Activated B cell treated with CpG ODN at 0.5 μM for 24 hours (primary cell): ENCODE measurements around the gene NARF. TPM values are rescaled to one million over a fixed set of nuclear protein-coding genes. Genes with fewer than 3 reads are reported as not detected.

Experiments
- ATAC-seq: fragments of 200-7000 bp; cut with Tn5 transposase; one replicate; pipeline ENCODE4 v1.10.0; 2021; ENCODE audit warnings: low read depth, mild to moderate bottlenecking, moderate library complexity
- CTCF ChIA-PET: fragments of 350-600 bp; sonication (Branson Sonifier 250); formaldehyde crosslinking; loops from one replicate; lab custom pipeline; 2021; ENCODE audit warnings: antibody characterized with exemption; lab: Charles Lee
- POLR2A ChIA-PET: fragments of 350-600 bp; sonication (Branson Sonifier 250); formaldehyde crosslinking; loops from one replicate; lab custom pipeline; 2021; ENCODE audit warnings: antibody characterized with exemption; lab: Charles Lee
- DNase-seq: peaks from one replicate; pipeline ENCODE4 v3.0.0; 2022
- H3K27ac Mint-ChIP-seq: one replicate; pipeline ENCODE4 v1.8.0; 2020; ENCODE audit warnings: mixed read lengths
- H3K27me3 Mint-ChIP-seq: one replicate; pipeline ENCODE4 v1.8.0; 2021; ENCODE audit warnings: mixed read lengths
- H3K36me3 Mint-ChIP-seq: one replicate; pipeline ENCODE4 v1.8.0; 2021; ENCODE audit warnings: low read depth, mixed read lengths
- H3K4me1 Mint-ChIP-seq: one replicate; pipeline ENCODE4 v1.8.0; 2021; ENCODE audit warnings: mixed read lengths
- H3K4me3 Mint-ChIP-seq: one replicate; pipeline ENCODE4 v1.8.0; 2020; ENCODE audit warnings: mild to moderate bottlenecking, mixed read lengths
- H3K9me3 Mint-ChIP-seq: one replicate; pipeline ENCODE4 v1.8.0; 2020; ENCODE audit warnings: mixed read lengths
- intact Hi-C: fragments of 100-400 bp; cut with micrococcal nuclease; formaldehyde crosslinking; loops from one replicate; pipeline ENCODE4 v1.15.1; 2024
- total RNA-seq: library from RNA; stranded (reverse); gene quantifications from 2 replicates; pipeline ENCODE4 v1.2.3, GENCODE V29; 2022
- TF ChIP-seq, protein P1 (sequence below): fragments of 200-600 bp; IDR thresholded peaks from one replicate; pipeline ENCODE4 v1.8.0; 2022; ENCODE audit warnings: antibody characterized with exemption, mild to moderate bottlenecking

NARF gene
- total RNA-seq, 1 donor from 2014 or later = 81.9 TPM

DNA sequence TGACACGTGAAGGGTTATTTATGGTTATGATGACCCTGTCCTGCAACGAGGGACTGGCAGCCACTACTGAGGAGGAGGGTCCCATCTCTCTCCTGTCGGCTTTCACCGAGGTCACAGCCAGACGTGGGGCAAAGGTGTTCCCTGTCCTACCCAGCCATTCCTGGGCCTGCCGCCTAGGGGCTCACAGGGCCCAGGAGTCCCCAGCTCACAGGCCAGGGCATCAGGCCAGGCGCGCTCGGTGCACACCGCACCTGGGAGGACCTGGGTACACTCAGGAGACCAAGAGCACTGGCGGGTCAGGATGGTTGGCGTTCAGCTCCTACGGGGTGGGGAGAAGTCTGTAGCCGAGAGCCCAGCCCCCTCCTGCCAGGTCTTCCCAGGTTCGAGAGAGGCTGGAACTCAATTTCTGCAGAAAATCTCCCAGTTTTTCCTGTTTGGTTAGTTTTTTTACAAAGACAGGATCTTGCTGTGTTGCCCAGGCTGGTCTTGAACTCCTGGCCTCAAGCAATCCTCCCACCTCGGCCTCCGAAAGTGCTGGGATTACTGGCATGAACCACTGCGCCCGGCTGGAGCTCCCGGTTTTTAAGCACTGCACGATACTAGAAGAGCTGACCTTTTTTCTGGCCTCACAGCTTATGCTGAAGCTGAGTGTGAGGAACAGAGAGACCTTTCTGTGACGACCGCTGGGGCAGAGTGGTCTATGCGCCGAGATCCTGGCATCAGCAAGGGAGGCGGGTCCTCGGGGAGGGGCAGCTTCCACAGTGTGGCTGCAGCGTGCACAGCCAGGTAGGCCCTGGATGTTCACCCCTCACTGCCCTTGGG lies 15.7 kb upstream of the NARF start:
- Mint-ChIP-seq H3K9me3 (no peaks in the 10 kb centered on the region), H3K4me3 (no peak overlapping the region), H3K27me3 (no peaks in the 10 kb centered on the region), H3K4me1 (peaks cover 63% of the 10 kb centered on the region), H3K27ac (peak overlapping the region; percentile 65), H3K36me3 (peaks cover 56% of the 10 kb centered on the region)
- ChIA-PET POLR2A (interaction anchor here (0.6 to 10.6 kb wide), 7 partner anchors 6 to 150 kb away, joined by 3 to 130 read pairs (median 4); partner anchors contain the start of gene CYBC1), CTCF (no interaction called here)
- no peak for DNase-seq
- TF ChIP-seq, protein P1, sequence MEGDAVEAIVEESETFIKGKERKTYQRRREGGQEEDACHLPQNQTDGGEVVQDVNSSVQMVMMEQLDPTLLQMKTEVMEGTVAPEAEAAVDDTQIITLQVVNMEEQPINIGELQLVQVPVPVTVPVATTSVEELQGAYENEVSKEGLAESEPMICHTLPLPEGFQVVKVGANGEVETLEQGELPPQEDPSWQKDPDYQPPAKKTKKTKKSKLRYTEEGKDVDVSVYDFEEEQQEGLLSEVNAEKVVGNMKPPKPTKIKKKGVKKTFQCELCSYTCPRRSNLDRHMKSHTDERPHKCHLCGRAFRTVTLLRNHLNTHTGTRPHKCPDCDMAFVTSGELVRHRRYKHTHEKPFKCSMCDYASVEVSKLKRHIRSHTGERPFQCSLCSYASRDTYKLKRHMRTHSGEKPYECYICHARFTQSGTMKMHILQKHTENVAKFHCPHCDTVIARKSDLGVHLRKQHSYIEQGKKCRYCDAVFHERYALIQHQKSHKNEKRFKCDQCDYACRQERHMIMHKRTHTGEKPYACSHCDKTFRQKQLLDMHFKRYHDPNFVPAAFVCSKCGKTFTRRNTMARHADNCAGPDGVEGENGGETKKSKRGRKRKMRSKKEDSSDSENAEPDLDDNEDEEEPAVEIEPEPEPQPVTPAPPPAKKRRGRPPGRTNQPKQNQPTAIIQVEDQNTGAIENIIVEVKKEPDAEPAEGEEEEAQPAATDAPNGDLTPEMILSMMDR = no peak
- intact Hi-C loops = no loop called here
- ATAC-seq = no peak

DNA sequence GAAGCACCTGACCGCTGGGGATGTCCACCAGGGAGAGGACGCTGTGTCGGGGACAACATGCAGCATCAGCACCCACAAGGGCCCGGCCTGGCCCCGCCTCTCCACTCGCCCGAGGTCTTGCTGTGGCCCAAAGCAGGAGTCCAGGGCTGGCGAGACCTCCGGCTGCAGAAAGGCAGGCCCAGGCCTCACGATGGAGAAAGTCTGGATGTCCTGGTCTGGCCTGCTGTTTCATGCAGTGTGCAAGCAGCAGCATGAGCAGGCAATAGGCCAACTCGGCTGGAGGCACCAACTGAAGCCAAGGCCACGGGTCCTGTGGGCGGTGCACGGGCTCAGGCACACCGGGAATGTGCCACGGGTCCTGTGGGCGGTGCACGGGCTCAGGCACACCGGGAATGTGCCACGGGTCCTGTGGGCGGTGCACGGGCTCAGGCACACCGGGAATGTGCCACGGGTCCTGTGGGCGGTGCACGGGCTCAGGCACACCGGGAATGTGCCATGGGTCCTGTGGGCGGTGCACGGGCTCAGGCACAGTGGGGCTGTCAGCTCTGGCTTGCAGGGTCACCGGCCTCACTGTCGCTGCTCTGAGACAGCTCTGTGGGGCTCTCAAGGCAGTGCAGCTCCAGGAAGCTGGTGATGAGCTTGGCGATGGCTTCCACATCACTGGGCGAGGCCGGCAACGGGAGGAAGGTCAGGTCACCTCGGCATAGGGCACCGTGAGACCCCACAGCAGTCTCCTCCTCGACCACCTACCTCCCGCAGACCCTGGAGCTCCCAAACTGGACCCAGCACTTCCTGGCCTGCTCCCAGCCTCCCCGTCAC lies 14.9 kb upstream of the NARF start:
- H3K27ac Mint-ChIP-seq = peak overlapping the region; percentile 65
- intact Hi-C loops = no loop called here
- peaks cover 60% of the 10 kb centered on the region for H3K4me1 Mint-ChIP-seq
- no peak for DNase-seq
- H3K36me3 Mint-ChIP-seq = peaks cover 56% of the 10 kb centered on the region
- H3K27me3 Mint-ChIP-seq = no peaks in the 10 kb centered on the region
- POLR2A ChIA-PET = interaction anchor here (0.8 to 1.6 kb wide), 5 partner anchors 9 to 151 kb away, joined by 3 to 8 read pairs (median 4); no protein-coding TSS in a partner anchor
- H3K9me3 Mint-ChIP-seq = no peaks in the 10 kb centered on the region
- H3K4me3 Mint-ChIP-seq = no peak overlapping the region
- no peak for ATAC-seq
- CTCF ChIA-PET = no interaction called here
- TF ChIP-seq, protein P1 = no peak

DNA sequence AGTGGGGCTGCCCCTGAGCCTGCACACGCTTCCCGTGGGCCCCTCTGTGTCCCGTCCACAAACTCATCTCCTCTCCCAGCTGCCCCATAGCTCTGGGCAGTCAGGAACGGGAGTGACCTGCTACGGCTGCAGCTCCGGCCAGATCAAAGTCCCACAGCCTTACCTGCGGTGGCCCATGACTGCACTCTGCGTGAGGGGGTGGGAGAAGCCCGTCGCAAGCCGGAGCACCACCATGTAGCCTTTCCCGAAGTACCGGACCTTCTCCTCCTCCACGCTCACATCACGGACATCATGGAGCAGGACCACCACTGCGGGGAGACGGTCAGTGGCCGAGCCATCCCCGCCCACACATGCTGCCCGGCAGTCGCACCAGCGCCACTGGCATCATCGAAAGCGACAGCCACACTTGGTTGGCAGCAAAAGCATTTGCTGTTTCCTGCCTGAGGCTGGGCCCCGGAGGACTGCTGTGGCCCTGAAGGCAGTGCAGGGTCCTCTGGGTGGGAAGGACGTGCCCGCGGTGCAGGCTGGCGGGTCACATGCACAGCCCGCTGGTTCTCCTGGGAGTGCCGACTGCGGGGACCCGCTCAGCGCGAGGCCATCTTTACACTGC lies 14.2 kb upstream of the NARF start:
- H3K27ac Mint-ChIP-seq = no peak overlapping the region
- ChIA-PET POLR2A (interaction anchor here (0.8 to 7.5 kb wide), 4 partner anchors 7 to 26 kb away, joined by 3 to 130 read pairs (median 6); no protein-coding TSS in a partner anchor), CTCF (no interaction called here)
- intact Hi-C loops = no loop called here
- H3K4me1 Mint-ChIP-seq = peaks cover 62% of the 10 kb centered on the region
- DNase-seq (no peak), ATAC-seq (no peak)
- H3K4me3 Mint-ChIP-seq = no peak overlapping the region
- TF ChIP-seq, protein P1 = no peak
- peaks cover 59% of the 10 kb centered on the region for H3K36me3 Mint-ChIP-seq
- H3K27me3 Mint-ChIP-seq = no peaks in the 10 kb centered on the region
- no peaks in the 10 kb centered on the region for H3K9me3 Mint-ChIP-seq

DNA sequence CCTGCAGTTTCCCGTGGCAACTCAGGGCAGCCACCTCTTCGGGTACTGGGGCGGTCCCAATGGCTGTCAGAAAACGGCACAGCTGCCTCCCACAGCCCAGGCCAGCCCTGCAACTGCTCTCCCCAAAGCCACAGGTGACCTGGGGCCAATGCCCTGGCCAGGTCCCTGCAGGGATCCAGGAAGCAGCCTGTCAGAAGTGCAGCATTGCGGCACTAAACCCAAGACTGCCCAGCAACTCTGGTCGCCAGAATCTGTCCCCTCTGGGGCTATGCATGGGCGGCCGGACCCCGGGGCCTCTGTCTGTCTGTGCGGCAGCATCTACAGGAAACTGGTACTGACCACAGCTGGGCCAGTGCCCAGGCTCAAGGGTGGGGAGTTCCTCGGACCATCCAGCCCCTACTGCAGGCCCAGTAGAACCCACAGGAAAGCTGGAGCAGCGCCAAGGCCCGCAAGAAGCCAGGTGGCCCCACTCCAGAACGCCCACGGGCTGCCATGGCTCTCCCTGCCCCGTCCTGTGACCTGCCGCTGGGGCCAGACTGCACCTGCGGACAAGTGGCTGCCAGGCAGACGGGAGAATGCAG lies 13.5 kb upstream of the NARF start:
- H3K36me3 Mint-ChIP-seq = peaks cover 65% of the 10 kb centered on the region
- intact Hi-C loops = no loop called here
- ChIA-PET POLR2A (interaction anchor here (7.5 kb wide), 1 partner anchor 7 kb away, joined by 130 read pairs; no protein-coding TSS in a partner anchor), CTCF (no interaction called here)
- H3K4me3 Mint-ChIP-seq = no peak overlapping the region
- H3K9me3 Mint-ChIP-seq = no peaks in the 10 kb centered on the region
- no peak overlapping the region for H3K27ac Mint-ChIP-seq
- ATAC-seq (no peak), DNase-seq (no peak)
- TF ChIP-seq, protein P1 = no peak
- peaks cover 60% of the 10 kb centered on the region for H3K4me1 Mint-ChIP-seq
- no peaks in the 10 kb centered on the region for H3K27me3 Mint-ChIP-seq
